HepG2 (cell line): Measurements from ENCODE around the gene HHATL. TPM values are rescaled to one million over a fixed set of nuclear protein-coding genes. Genes with fewer than 3 reads are reported as not detected.

ENCODE experiments used
- ARHGAP35 ChIP-seq: sonication (generic); formaldehyde crosslinking; IDR thresholded peaks from 2 replicates; pipeline ENCODE4 v1.9.0; 2022; ENCODE audit warnings: mild to moderate bottlenecking, inconsistent platforms, moderate library complexity, missing genetic modification reagents, borderline replicate concordance
- BORCS8-MEF2B ChIP-seq: sonication (generic); formaldehyde crosslinking; IDR thresholded peaks from 2 replicates; pipeline ENCODE4 v1.8.0; 2022; ENCODE audit warnings: mild to moderate bottlenecking, missing genetic modification reagents
- DNMT1 ChIP-seq: sonication (generic); formaldehyde crosslinking; IDR thresholded peaks from 2 replicates; pipeline ENCODE4 v1.5.1; 2020; ENCODE audit warnings: mild to moderate bottlenecking, missing genetic modification reagents
- FOXA1 ChIP-seq, 2 experiments: fragments of 450-650 bp in 1 of 2; sonication (generic) in 1 of 2; formaldehyde crosslinking in 1 of 2; IDR thresholded peaks; 2 replicates each; pipeline versions ENCODE4 v1.4.0 to v1.6.1; 2016 to 2020; ENCODE audit warnings: missing genetic modification reagents in 1 of 2
- LRRFIP1 ChIP-seq: sonication (generic); formaldehyde crosslinking; conservative IDR thresholded peaks from 2 replicates; pipeline ENCODE4 v1.4.0; 2020; ENCODE audit warnings: missing genetic modification reagents
- ZBTB10 ChIP-seq: sonication (generic); formaldehyde crosslinking; IDR thresholded peaks from 2 replicates; pipeline ENCODE4 v1.4.0; 2020; ENCODE audit warnings: missing genetic modification reagents, borderline replicate concordance
- polyA plus RNA-seq, 8 experiments: library from polyadenylated mRNA; depleted of rRNA in 3 of 8; stranded (reverse) in 7 of 8; unstranded in 1 of 8; fragments of >200 nt; fragmentation: Illumina TruSeq in 4 of 8; extraction: Trizol in 4 of 8; gene quantifications; 2 replicates each; pipeline versions ENCODE4 v1.2.1 to v1.2.3, GENCODE V29; 2011 to 2016; ENCODE audit warnings: low read depth in 4 of 8, missing spikeins in 1 of 8, mixed read lengths in 1 of 8; ENCODE audit not compliant: insufficient read depth in 1 of 8
- total RNA-seq, 5 experiments: library from RNA; depleted of rRNA; stranded (reverse); fragments of >200 nt; fragmentation: Illumina TruSeq; extraction: Trizol; gene quantifications; 2 replicates each; pipeline ENCODE4 v1.2.3, GENCODE V29; 2016; ENCODE audit warnings: low read depth in 1 of 5

The HHATL gene
- total and polyA plus RNA-seq, 2 of the 13 experiments (the other 11 are each of a cell fraction or from before 2014, with no cell fraction given), result 0.26 TPM; not detected in 1

- no peak for TF ChIP-seq ZBTB10 (CRISPR knock-in tag)
- no peak for TF ChIP-seq BORCS8-MEF2B (CRISPR knock-in tag)
- TF ChIP-seq ARHGAP35, result no peak
- TF ChIP-seq FOXA1 (IDR thresholded peaks at IDR 0.05), result no peak
- no peak for TF ChIP-seq FOXA1 (CRISPR knock-in tag; IDR thresholded peaks at IDR 0.05)
- no peak for TF ChIP-seq DNMT1
- no peak for TF ChIP-seq LRRFIP1 (CRISPR knock-in tag)
These were observed 9.7 kb downstream of the HHATL start (continued) for GRCh38 chr3:42692667-42693529.
